Activated T-helper 1 cell treated with Interleukin-2 at 50 U/mL for 16 hours (primary cell): ENCODE data around the gene MAP3K21.

Experiments used
- DNase-seq: peaks from one replicate; pipeline ENCODE4 v3.0.0-alpha.2; 2020; ENCODE audit warnings: low read depth

Gene MAP3K21

GRCh38 chr1:233359431-233359830 is 31.9 kb downstream of the MAP3K21 start:
- no peak for DNase-seq

DNA sequence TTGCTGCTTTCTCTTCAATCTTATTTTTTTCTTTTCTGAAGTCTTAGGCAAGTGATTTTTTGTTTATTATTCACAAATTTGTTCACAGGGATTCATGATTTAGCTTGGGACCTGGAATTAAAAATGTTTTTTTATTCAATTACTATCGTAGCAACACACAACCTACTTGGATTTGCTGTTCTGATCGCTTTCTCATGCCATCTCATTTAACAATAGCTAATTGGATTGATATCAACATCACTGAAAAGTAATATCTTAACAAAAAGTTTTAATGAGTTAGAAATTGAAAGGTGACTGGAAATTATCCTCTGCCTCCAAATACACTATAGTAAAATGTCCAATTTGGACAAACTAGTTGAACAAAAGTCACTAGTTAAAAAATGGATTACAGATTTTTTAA is 32.4 kb downstream of the MAP3K21 start:
- no peak for DNase-seq

GRCh38 chr1:233360525-233361102 is 33.1 kb downstream of the MAP3K21 start:
- DNase-seq = no peak

GRCh38 chr1:233361876-233362275 is 34.4 kb downstream of the MAP3K21 start:
- no peak for DNase-seq

- DNase-seq = no peak
Measured at GRCh38 chr1:233362743-233363142, 35.2 kb downstream of the MAP3K21 start.

DNA sequence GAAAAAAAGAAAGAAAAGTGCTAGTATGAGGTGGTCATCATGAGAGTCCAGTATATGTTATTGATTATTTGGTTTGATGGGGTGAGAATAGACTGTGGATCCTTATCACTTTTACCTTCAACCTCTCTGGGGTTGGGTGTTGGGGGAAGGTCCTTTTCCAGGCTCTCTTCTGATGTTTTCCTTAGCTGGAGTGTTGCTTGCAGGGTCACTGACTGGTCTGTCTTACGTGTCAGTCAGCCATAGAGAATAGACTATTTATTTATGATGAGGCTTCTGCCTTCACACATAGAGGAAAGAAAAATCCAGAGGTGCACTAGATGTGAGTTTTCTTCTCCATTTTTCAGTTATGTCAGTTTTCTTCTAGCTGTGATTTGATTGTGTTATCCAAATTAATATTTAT is 36.5 kb downstream of the MAP3K21 start:
- no peak for DNase-seq

- DNase-seq = no peak
Measured at GRCh38 chr1:233364695-233365539, 37.4 kb downstream of the MAP3K21 start.

DNA sequence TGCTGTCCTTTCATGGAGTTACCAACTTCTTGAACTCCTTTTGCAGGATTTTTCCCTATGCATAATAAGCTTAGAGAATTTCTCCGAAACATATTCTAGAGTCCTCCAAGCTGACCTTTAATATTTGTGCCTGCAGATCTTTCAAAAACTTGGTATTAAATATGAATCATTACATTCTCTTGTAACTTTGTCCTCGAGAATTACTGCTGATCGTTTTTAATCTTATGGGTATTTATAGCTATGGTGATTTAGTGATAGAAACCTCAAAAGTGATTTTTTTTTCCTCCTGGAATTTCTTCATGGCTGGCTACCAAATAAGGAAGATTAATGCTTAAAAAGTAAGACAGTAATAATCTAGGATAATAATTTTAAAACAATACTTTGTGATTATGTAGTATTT is 39.1 kb downstream of the MAP3K21 start:
- DNase-seq = no peak

DNA sequence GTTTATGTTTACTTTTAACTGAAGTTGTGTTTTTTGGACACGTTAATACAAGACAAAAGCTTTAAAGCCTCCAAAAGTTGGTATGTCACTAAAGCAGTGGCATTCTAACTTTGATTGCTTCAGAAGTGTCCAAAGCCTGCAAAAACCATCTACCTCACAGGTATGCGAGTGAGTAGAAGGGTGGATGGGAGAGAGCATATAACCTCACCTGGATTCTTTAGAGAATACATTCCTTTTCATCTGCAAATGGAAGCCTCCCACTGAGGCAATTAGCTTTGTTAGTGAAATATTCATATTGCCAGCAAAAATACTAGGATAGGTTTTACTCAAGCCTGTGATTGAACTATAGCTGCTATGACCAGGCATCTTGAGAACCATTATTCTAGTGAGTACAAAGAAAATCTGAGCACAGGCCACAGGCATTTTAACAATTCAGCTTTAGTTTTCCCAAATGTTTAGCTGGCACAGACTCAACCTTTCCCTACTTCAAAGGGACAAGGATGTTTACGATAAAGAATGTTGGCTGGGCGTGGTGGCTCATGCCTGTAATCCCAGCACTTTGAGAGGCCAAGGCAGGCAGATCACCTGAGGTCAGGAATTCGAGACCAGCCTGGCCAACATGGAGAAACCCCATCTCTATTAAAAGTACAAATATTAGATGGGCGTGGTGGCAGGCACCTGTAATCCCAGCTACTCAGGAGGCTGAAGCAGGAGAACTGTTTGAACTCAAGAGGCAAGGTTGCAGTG is 39.7 kb downstream of the MAP3K21 start:
- no peak for DNase-seq

DNA sequence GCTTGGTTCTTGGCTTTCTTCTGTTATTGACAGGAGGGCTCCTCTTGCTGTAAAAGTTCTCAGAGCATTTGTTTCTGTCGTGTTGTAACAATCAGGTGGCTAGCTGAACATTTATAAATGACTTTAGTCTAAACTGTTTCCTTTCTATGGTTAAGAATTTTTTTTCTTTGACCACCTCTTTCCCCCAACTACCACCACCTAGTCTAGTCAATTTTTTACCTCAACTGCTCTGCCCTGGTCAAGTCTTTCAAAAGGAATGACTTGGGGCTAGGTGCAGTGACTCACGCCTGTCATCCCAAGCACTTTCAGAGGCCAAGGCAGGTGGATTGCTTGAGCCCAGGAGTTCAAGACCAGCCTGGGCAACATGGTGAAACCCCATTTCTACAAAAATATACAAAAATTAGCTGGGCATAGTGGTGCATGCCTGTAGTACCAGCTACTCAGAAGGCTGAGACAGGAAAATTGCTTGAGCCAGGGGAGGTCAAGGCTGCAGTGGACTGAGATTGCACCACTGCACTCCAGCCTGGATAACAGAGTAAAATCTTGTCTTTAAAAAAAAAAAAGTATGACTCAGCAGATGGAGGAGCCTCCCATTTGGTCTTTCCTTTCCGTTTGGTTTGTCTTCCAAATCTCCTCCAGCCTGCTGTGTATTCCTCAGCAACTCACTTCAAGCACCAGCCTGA is 40.7 kb downstream of the MAP3K21 start:
- no peak for DNase-seq

- DNase-seq = no peak
Measured at GRCh38 chr1:233368789-233369130, 41.2 kb downstream of the MAP3K21 start.

GRCh38 chr1:233372218-233373120 is 44.9 kb downstream of the MAP3K21 start:
- DNase-seq = no peak

- no peak for DNase-seq
Measured at GRCh38 chr1:233373226-233373625, 45.7 kb downstream of the MAP3K21 start.

DNA sequence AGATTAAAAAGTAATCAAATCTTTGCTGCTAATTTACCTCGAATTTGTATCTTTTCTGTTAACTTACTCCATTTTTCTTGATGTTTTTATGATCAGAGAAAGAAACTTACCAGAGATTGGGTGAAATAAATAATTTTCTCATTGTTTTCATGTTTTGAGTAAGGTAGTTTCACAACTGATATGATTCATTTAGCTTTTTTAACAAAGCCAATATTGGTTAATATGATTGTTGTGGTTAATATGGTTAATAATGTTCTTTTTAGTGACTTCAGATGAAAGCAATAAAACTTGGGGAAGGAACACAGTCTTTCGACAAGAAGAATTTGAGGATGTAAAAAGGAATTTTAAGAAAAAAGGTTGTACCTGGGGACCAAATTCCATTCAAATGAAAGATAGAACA is 48.1 kb downstream of the MAP3K21 start:
- no peak for DNase-seq

GRCh38 chr1:233376382-233377110 is 49.0 kb downstream of the MAP3K21 start:
- no peak for DNase-seq

DNA sequence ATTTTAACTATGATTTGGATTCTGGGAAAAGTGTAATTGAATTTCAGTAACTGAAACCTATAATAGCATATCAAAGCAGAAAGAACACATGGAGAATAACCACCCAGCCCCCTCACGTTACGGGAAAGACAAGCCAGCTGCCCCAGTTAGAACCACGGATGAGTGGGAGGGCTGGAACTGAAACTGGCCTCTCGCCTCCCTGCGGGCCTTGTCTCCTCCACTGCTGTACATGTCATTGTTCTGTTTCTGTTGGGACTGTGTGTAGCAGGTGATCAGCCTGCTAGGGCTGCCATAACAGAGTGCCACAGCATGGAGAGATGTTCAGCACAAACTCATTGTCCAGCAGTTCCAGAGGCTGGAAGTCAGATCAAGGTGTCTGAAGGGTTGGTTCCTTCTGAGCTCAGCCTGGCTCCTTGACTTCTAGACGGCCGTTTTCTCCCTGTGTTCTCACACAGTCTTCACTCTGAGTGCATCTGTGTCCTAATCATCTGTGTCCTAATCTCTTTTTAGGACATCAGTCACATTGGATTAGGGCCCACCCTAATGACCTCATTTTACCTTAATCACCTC is 52.4 kb downstream of the MAP3K21 start:
- no peak for DNase-seq

DNA sequence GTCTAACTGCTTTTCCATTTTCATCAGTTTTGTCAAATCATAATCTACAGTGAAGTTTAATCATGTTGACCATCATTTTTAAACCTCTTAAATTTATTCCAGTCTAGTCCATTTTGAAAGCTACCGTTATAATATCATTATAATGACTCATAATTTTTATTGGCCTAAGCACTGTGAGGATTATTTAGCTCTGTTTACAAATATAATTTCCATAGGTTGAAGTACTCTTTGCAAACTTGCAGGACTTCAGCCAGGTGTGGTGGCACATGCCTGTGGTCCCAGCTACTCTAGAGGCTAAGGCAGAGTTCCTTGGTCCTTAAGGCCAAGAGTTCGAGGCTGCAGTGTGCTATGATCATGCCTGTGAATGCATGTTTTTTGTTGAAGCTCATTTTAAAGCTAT is 54.3 kb downstream of the MAP3K21 start:
- no peak for DNase-seq

DNA sequence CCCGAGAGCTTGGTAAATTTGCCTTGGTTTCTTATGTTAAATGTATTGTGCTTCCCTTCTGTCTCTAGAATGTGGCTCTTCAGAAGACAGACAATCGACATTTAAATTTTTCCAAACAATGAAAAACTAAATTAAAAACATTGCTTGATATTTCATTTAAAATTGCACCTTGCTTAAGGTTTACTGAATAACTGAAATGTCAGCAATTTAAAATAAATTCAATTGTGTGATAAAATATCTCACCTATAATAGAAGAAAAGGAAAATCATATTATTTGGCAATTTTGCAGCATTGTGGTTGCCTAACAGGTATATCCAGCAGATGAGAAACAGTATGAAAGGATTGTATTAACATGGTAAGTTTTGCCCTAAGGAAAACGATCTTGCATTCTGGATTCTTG is 56.5 kb downstream of the MAP3K21 start:
- no peak for DNase-seq

- no peak for DNase-seq
Measured at GRCh38 chr1:233386336-233386735, 58.8 kb downstream of the MAP3K21 start.

DNA sequence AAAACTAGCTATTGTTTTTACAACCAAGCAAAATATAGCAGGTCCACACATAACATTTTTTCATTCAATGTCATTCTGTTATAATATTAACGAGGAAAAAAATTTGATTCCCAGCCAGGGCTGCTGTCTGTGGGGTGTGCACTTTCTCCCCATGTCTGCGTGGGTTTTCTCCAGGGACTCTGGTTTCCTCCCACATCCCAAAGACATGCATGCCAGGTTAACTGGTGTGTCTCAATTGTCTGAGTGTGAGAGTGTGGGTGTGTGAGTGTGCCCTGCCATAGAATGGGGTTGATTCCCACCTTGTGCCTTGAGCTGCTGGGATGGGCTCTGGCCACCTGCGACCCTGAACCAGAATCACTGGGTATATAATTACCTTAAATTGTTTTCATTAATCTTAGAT is 60.1 kb downstream of the MAP3K21 start:
- no peak for DNase-seq

DNA sequence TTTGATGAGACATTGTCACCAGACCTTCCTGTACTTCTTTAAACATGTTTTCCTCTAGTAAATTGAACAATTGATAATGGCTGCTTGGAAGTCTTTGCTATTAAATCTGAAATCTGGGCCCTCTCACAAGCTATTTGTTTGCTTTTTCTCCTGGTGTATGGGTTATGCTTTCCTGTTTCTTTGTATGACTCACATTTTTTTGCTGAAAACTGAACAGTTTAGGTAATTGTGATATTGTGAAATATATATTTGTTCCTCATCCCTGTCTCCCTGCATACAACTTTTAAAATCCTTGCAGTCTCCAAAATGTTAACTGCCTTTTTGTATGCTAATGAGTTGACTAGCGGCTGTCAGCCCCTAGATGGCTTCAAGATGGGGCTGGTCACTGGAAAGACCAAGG is 61.6 kb downstream of the MAP3K21 start:
- no peak for DNase-seq
